ENCODE measurements around the gene AATK. TPM values are rescaled to one million over a fixed set of nuclear protein-coding genes. Genes with fewer than 3 reads are reported as not detected.

AATK gene
- total RNA-seq, 1 donor from 2014 or later = 440 TPM

GRCh38 chr17:81196505-81197408, 30.7 kb upstream of the AATK start:
- DNase-seq (ENCODE audit: low spot score) (no peak), ATAC-seq (no peak)
- intact Hi-C loops (cut with DNase I) = no loop called here

- no peak for ATAC-seq
- intact Hi-C loops (cut with DNase I) = no loop called here
- DNase-seq (ENCODE audit: low spot score) = no peak
Observed at GRCh38 chr17:81195941-81196495, 30.0 kb upstream of the AATK start.

- intact Hi-C loops (cut with DNase I) = loop anchor here (5.0 kb wide), 1 partner anchor 53 kb away; no protein-coding TSS in a partner anchor
- DNase-seq (ENCODE audit: low spot score) = no peak
- ATAC-seq = no peak
Observed at GRCh38 chr17:81194941-81195901, 29.2 kb upstream of the AATK start.

GRCh38 chr17:81194225-81194760, 28.3 kb upstream of the AATK start:
- intact Hi-C loops (cut with DNase I) = loop anchor here (5.0 kb wide), 1 partner anchor 52 kb away; no protein-coding TSS in a partner anchor
- ATAC-seq (no peak), DNase-seq (ENCODE audit: low spot score) (no peak)

- intact Hi-C loops (cut with DNase I) = loop anchor here (5.0 kb wide), 1 partner anchor 51 kb away; no protein-coding TSS in a partner anchor
- DNase-seq (ENCODE audit: low spot score) = no peak
- peak; percentile 33 for ATAC-seq
Observed at GRCh38 chr17:81193470-81194224, 27.6 kb upstream of the AATK start.

- intact Hi-C loops (cut with DNase I) = loop anchor here (5.0 kb wide), 1 partner anchor 51 kb away; no protein-coding TSS in a partner anchor
- ATAC-seq (no peak), DNase-seq (ENCODE audit: low spot score) (no peak)
Observed at GRCh38 chr17:81193051-81193410, 27.0 kb upstream of the AATK start.

- ATAC-seq (no peak), DNase-seq (ENCODE audit: low spot score) (no peak)
- intact Hi-C loops (cut with DNase I) = loop anchor here (5.0 kb wide), 1 partner anchor 50 kb away; no protein-coding TSS in a partner anchor
Observed at GRCh38 chr17:81192386-81193050, 26.5 kb upstream of the AATK start.

- intact Hi-C loops (cut with DNase I) = loop anchor here (5.0 kb wide), 1 partner anchor 49 kb away; no protein-coding TSS in a partner anchor
- no peak for ATAC-seq
Observed at GRCh38 chr17:81191646-81192045, 25.6 kb upstream of the AATK start.

GRCh38 chr17:81191116-81191515, 25.1 kb upstream of the AATK start:
- DNase-seq (ENCODE audit: low spot score) (no peak), ATAC-seq (no peak)
- intact Hi-C loops (cut with DNase I) = loop anchor here (5.0 kb wide), 1 partner anchor 49 kb away; no protein-coding TSS in a partner anchor

More at GRCh38 chr17:81191646-81192045, 25.6 kb upstream of the AATK start:
- no peak for DNase-seq (ENCODE audit: low spot score)

- intact Hi-C loops (cut with DNase I) = loop anchor here (5.0 kb wide), 1 partner anchor 48 kb away; no protein-coding TSS in a partner anchor
- no peak for DNase-seq (ENCODE audit: low spot score)
- ATAC-seq = no peak
Observed at GRCh38 chr17:81190591-81190990, 24.6 kb upstream of the AATK start.

GRCh38 chr17:81189670-81190530, 23.9 kb upstream of the AATK start:
- peak; percentile 63 for ATAC-seq
- intact Hi-C loops (cut with DNase I) = loop anchor here (5.0 kb wide), 1 partner anchor 48 kb away; no protein-coding TSS in a partner anchor
- no peak for DNase-seq (ENCODE audit: low spot score)

GRCh38 chr17:81189016-81189415, 23.0 kb upstream of the AATK start:
- no peak for ATAC-seq
- no peak for DNase-seq (ENCODE audit: low spot score)
- intact Hi-C loops (cut with DNase I) = no loop called here

- DNase-seq (ENCODE audit: low spot score) = no peak
- ATAC-seq = no peak
- intact Hi-C loops (cut with DNase I) = no loop called here
Observed at GRCh38 chr17:81188491-81188840, 22.4 kb upstream of the AATK start.

GRCh38 chr17:81187586-81188490, 21.8 kb upstream of the AATK start:
- intact Hi-C loops (cut with DNase I) = no loop called here
- ATAC-seq (no peak), DNase-seq (ENCODE audit: low spot score) (no peak)

GRCh38 chr17:81187120-81187519, 21.1 kb upstream of the AATK start:
- intact Hi-C loops (cut with DNase I) = no loop called here
- no peak for DNase-seq (ENCODE audit: low spot score)
- ATAC-seq = no peak

- ATAC-seq (no peak), DNase-seq (ENCODE audit: low spot score) (no peak)
- intact Hi-C loops (cut with DNase I) = no loop called here
Observed at GRCh38 chr17:81186203-81186602, 20.2 kb upstream of the AATK start.

Data from sciatic nerve (tissue), 2 donors.